Naive B cell (primary cell): Measurements from ENCODE around the gene RTP5. TPM values are rescaled to one million over a fixed set of nuclear protein-coding genes. Genes with fewer than 3 reads are reported as not detected.
A peak's percentile ranks its signal among the peaks of the same experiment; 100 is the strongest.
"Not testable (repeated sequence)": the region's sequence is repeated elsewhere in the genome, so short reads cannot be mapped to it uniquely, and the experiment has no call there.

Experiments
- ATAC-seq, 2 donors: fragments of 150-1000 bp; cut with Tn5 transposase; 2 replicates each; pipeline ENCODE4 v1.10.0; 2021; ENCODE audit warnings: low read depth in 2 of 2, mild to moderate bottlenecking in 2 of 2, moderate library complexity in 2 of 2
- DNase-seq: peaks from one replicate; pipeline ENCODE4 v3.0.0; 2022
- H3K27ac Mint-ChIP-seq, 6 donors: one replicate each; pipeline ENCODE4 v1.8.0; 2020 to 2022; ENCODE audit warnings: mild to moderate bottlenecking in 6 of 6, mixed read lengths in 6 of 6, moderate library complexity in 5 of 6, inconsistent platforms in 2 of 6
- H3K27me3 Mint-ChIP-seq, 3 donors: one replicate each; pipeline ENCODE4 v1.8.0; 2021 to 2022; ENCODE audit warnings: mixed read lengths in 3 of 3, mild to moderate bottlenecking in 1 of 3
- H3K36me3 Mint-ChIP-seq, 2 donors: one replicate each; pipeline ENCODE4 v1.8.0; 2020 to 2022; ENCODE audit warnings: mixed read lengths in 2 of 2, inconsistent platforms in 1 of 2, mild to moderate bottlenecking in 1 of 2
- H3K4me1 Mint-ChIP-seq, 3 donors: one replicate each; pipeline ENCODE4 v1.8.0; 2020 to 2022; ENCODE audit warnings: mixed read lengths in 3 of 3, inconsistent platforms in 1 of 3, mild to moderate bottlenecking in 1 of 3, moderate library complexity in 1 of 3
- H3K4me3 Mint-ChIP-seq, 8 donors: one replicate each; pipeline ENCODE4 v1.8.0; 2020 to 2022; ENCODE audit warnings: mild to moderate bottlenecking in 8 of 8, mixed read lengths in 8 of 8, moderate library complexity in 8 of 8, inconsistent platforms in 2 of 8
- H3K9me3 Mint-ChIP-seq, 7 donors: one replicate each; pipeline ENCODE4 v1.8.0; 2020 to 2022; ENCODE audit warnings: mixed read lengths in 7 of 7, mild to moderate bottlenecking in 5 of 7, inconsistent platforms in 2 of 7, moderate library complexity in 1 of 7
- polyA plus RNA-seq, 6 donors: library from polyadenylated mRNA; unstranded; fragments of 300-500 nt; fragmentation: Illumina TruSeq; gene quantifications; one replicate each; pipeline ENCODE4 v1.2.3, GENCODE V29; 2021; ENCODE audit warnings: low read depth in 6 of 6

Gene RTP5
- polyA plus RNA-seq, 6 donors from 2014 or later: not detected

GRCh38 chr2:241904011-241904718 is 34.6 kb downstream of the RTP5 start:
- H3K36me3 Mint-ChIP-seq: peaks cover 0 to 7% of the 10 kb centered on the region in 2 donors
- peaks cover 15 to 29% (median 17%) of the 10 kb centered on the region in 3 donors for H3K4me1 Mint-ChIP-seq
- no peaks in the 10 kb centered on the region for H3K27me3 Mint-ChIP-seq
- ATAC-seq: no peak
- no peaks in the 10 kb centered on the region for H3K9me3 Mint-ChIP-seq
- H3K4me3 Mint-ChIP-seq: no peak overlapping the region
- H3K27ac Mint-ChIP-seq: peak overlapping the region in 2 of 6 donors; percentile 26 to 56
- no peak for DNase-seq

DNA sequence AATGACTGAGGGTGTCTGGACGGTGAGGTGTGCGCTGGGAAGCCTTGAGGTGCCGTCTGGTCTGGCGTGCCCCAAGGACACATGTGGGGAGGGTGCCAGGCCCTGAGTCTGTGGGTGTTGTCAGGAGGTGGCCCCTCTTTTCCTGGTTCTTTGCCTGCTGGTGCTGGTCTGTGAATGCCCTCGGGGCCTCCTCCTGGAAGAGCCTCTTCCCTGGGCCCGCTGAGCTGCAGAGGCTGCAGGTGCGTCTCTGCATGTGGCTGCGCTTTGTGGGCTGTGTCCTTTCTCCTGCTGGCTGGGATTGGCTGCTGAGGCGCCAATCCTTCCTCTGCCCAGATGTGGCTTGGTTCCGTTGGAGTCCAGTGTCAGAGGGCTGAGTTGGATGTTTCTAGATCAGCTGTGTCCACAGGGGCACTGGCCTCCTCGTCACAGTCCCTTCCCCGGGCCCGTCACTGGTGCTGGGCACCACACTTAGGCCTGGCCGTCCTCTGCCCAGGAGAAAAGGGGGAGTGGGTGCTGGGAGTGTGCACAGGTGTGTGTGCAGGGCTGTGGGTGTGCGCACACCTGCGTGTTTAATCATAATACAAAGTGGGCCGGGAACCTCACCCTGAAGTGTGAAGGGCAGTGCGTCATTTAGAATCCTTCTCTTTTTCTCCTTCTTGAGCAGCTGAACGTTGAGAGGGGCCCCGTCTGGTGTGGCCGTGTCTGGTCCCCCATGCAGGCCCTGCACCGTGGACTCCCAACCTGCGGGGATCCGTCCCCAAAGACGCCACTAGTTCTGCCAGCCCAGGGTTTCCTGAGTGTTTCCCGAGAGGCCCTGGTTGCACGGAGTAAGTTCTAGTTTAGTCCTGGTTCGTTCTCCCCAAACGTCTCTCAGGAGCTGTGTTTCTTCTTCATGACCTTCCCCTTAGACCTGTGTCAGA is 35.5 kb downstream of the RTP5 start:
- peaks cover 0 to 7% of the 10 kb centered on the region in 2 donors for H3K36me3 Mint-ChIP-seq
- DNase-seq: no peak
- peaks cover 15 to 29% (median 22%) of the 10 kb centered on the region in 3 donors for H3K4me1 Mint-ChIP-seq
- H3K4me3 Mint-ChIP-seq: no peak overlapping the region
- H3K9me3 Mint-ChIP-seq: no peaks in the 10 kb centered on the region
- H3K27me3 Mint-ChIP-seq: no peaks in the 10 kb centered on the region
- ATAC-seq: no peak
- peak overlapping the region in 3 of 6 donors; percentile 26 to 60 (median 42) for H3K27ac Mint-ChIP-seq

DNA sequence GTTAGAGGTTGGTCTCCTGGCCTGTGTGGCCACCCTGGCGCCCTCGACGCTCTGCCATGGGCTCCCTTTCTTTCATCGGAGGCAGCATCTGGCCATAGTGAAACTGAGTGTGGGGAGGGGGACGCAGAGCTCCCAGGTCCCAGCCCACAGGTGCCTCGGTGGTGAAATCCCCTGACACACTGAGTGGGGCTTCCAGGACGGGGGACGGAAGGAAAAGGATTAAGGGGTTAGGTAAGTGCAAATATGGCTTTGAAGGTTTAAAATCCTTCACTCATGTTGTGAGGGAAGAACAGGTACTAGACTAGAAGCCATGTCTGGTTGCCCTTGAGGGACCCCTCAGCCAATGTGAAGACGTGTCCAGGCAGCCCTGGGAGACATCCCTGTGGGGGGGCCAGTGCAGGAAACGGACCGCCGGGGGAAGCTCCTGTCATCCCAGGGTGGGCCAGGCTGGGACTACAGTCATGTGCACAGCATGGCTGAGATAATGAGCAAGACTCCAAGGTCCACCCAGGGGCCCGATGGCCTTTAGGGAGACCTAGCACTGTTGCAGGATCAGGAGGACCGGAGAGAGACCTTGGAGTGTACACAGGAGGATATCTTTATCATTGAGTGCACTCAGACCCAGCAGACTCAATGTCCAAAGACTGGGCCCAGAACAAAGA is 36.3 kb downstream of the RTP5 start:
- H3K27ac Mint-ChIP-seq: peak overlapping the region in 4 of 6 donors; percentile 47 to 87 (median 64)
- peaks cover 16 to 31% (median 22%) of the 10 kb centered on the region in 3 donors for H3K4me1 Mint-ChIP-seq
- H3K4me3 Mint-ChIP-seq: no peak overlapping the region
- DNase-seq (no peak), ATAC-seq (no peak)
- H3K27me3 Mint-ChIP-seq: no peaks in the 10 kb centered on the region
- peaks cover 0 to 2% (median 0%) of the 10 kb centered on the region in 7 donors for H3K9me3 Mint-ChIP-seq
- H3K36me3 Mint-ChIP-seq: peaks cover 6 to 12% of the 10 kb centered on the region in 2 donors

- H3K4me3 Mint-ChIP-seq, H3K9me3 Mint-ChIP-seq, DNase-seq, H3K27me3 Mint-ChIP-seq, ATAC-seq: not testable (repeated sequence)
- Mint-ChIP-seq H3K36me3 (peaks cover 11 to 17% of the 10 kb centered on the region in 2 donors), H3K27ac (peak overlapping the region in 2 of 6 donors; percentile 47 to 87), H3K4me1 (peaks cover 21 to 34% (median 25%) of the 10 kb centered on the region in 3 donors)
These were observed 36.8 kb downstream of the RTP5 start for GRCh38 chr2:241906378-241906770.

DNA sequence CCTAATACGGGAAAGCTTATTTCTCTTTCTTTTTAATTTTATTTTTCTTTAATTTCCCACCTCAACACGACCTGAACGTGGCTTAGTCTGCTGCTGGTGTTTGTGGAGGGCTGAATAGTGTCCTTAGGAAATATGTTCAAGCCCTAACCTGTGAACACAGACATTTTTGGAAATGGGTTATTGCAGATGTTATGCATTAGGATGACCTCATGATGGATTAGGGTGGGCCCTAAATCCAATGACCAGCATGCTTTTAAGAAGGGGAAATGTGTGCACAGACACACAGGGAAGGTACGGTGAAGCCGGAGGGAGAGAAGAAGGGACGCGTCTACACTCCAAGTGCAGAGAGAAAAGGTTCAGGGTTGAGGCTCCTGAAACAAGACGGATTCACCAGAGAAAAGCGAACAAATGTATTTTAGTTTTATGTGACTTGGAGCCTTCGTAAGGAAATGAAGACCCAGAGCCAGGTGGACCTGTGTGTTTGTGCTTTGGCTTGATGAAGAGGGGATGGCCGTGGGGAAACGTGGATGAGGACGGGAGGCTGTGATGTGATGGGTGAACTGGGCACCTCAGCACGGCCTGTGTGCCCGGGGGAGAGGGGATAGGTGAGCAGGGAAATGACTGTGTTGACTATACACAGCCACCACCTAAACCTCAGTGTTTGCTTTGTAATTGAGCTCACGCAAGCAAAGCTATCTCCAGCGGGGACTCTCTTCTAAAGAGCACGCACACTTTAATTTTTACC is 37.5 kb downstream of the RTP5 start:
- H3K4me1 Mint-ChIP-seq: peaks cover 21 to 37% (median 26%) of the 10 kb centered on the region in 3 donors
- no peak overlapping the region for H3K4me3 Mint-ChIP-seq
- H3K27me3 Mint-ChIP-seq: no peaks in the 10 kb centered on the region
- DNase-seq (no peak), ATAC-seq (no peak)
- peak overlapping the region in 2 of 6 donors; percentile 6 to 88 for H3K27ac Mint-ChIP-seq
- H3K36me3 Mint-ChIP-seq: peaks cover 17 to 24% of the 10 kb centered on the region in 2 donors
- H3K9me3 Mint-ChIP-seq: peaks cover 0 to 4% (median 0%) of the 10 kb centered on the region in 7 donors

GRCh38 chr2:241907831-241908230 is 38.3 kb downstream of the RTP5 start:
- not testable (repeated sequence) for H3K4me3 Mint-ChIP-seq, H3K27me3 Mint-ChIP-seq, DNase-seq, H3K9me3 Mint-ChIP-seq, ATAC-seq
- peaks cover 22 to 37% (median 26%) of the 10 kb centered on the region in 3 donors for H3K4me1 Mint-ChIP-seq
- H3K36me3 Mint-ChIP-seq: peaks cover 20 to 28% of the 10 kb centered on the region in 2 donors
- H3K27ac Mint-ChIP-seq: peak overlapping the region in 3 of 6 donors; percentile 75 to 90 (median 79)

DNA sequence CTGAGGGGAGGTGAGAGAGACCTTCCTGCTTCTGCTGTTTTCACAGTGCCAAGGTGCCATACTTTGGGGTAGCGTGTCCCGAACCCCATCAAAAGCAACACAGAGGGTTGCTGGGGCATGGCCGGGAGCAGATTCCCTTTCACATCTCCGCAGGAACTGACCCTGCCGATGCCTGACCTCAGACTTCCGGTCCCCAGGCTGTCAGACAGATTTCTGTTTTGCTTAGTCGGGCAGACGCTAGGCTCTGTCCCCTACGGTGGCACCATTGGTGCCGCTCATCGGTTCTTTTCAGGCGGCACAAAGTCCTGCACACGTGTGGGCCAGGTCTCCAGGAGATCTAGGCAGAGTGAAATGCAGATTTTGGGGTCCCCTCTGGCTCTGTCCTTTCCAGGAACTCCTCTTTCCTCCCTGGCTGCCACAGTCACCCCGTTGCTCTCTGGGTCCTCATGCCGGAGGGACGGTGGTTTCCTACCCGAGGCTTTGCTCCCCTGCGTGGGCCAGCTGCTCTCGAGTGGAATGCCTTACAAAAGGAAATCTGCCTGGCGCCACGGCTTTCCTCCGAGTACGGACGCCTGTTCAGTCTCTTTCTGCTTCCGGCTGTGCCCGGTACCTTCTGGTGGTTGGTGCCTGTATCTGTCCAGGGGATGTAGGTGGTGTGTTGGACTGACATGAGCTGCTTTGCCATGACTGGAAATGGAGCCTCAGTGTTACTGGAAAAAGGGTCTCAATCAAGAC is 39.3 kb downstream of the RTP5 start:
- H3K27ac Mint-ChIP-seq: peak overlapping the region in 1 of 6 donors; percentile 24
- peaks cover 26 to 42% (median 27%) of the 10 kb centered on the region in 3 donors for H3K4me1 Mint-ChIP-seq
- DNase-seq (no peak), ATAC-seq (no peak)
- H3K9me3 Mint-ChIP-seq: peaks cover 0 to 12% (median 5%) of the 10 kb centered on the region in 7 donors
- peak overlapping the region in 1 of 8 donors; percentile 50 for H3K4me3 Mint-ChIP-seq
- H3K36me3 Mint-ChIP-seq: peaks cover 20 to 38% of the 10 kb centered on the region in 2 donors
- no peaks in the 10 kb centered on the region for H3K27me3 Mint-ChIP-seq

- ATAC-seq: no peak
- peaks cover 0 to 14% (median 5%) of the 10 kb centered on the region in 7 donors for H3K9me3 Mint-ChIP-seq
- peaks cover 25 to 45% (median 31%) of the 10 kb centered on the region in 3 donors for H3K4me1 Mint-ChIP-seq
- no peak overlapping the region for H3K4me3 Mint-ChIP-seq
- no peak for DNase-seq
- peak overlapping the region in 2 of 6 donors; percentile 39 to 83 for H3K27ac Mint-ChIP-seq
- peaks cover 20 to 42% of the 10 kb centered on the region in 2 donors for H3K36me3 Mint-ChIP-seq
- H3K27me3 Mint-ChIP-seq: no peaks in the 10 kb centered on the region
These were observed 40.2 kb downstream of the RTP5 start for GRCh38 chr2:241909769-241910168.

GRCh38 chr2:241910604-241911520 is 41.3 kb downstream of the RTP5 start:
- ATAC-seq (no peak), DNase-seq (no peak)
- no peaks in the 10 kb centered on the region for H3K27me3 Mint-ChIP-seq
- H3K36me3 Mint-ChIP-seq: peaks cover 20 to 37% of the 10 kb centered on the region in 2 donors
- peaks cover 0 to 14% (median 5%) of the 10 kb centered on the region in 7 donors for H3K9me3 Mint-ChIP-seq
- H3K27ac Mint-ChIP-seq: peak overlapping the region in 2 of 6 donors; percentile 70 to 84
- H3K4me3 Mint-ChIP-seq: no peak overlapping the region
- peaks cover 21 to 40% (median 31%) of the 10 kb centered on the region in 3 donors for H3K4me1 Mint-ChIP-seq

GRCh38 chr2:241911551-241911950 is 42.0 kb downstream of the RTP5 start:
- DNase-seq (no peak), ATAC-seq (no peak)
- Mint-ChIP-seq H3K4me3 (no peak overlapping the region), H3K27ac (no peak overlapping the region), H3K9me3 (peaks cover 0 to 14% (median 5%) of the 10 kb centered on the region in 7 donors), H3K4me1 (peaks cover 21 to 43% (median 31%) of the 10 kb centered on the region in 3 donors), H3K36me3 (peaks cover 20 to 35% of the 10 kb centered on the region in 2 donors), H3K27me3 (no peaks in the 10 kb centered on the region)

GRCh38 chr2:241912021-241912555 is 42.6 kb downstream of the RTP5 start:
- peaks cover 0 to 14% (median 5%) of the 10 kb centered on the region in 7 donors for H3K9me3 Mint-ChIP-seq
- no peaks in the 10 kb centered on the region for H3K27me3 Mint-ChIP-seq
- H3K4me1 Mint-ChIP-seq: peaks cover 18 to 42% (median 28%) of the 10 kb centered on the region in 3 donors
- H3K27ac Mint-ChIP-seq: peak overlapping the region in 1 of 6 donors; percentile 72
- H3K4me3 Mint-ChIP-seq: no peak overlapping the region
- no peak for DNase-seq
- H3K36me3 Mint-ChIP-seq: peaks cover 20 to 35% of the 10 kb centered on the region in 2 donors
- no peak for ATAC-seq
